NCI-H526 treated with DMSO at 0.1 percent for 48 hours (cell line): ENCODE results near the gene CNTN5.

ENCODE experiments used
- DNase-seq: peaks from one replicate; lab custom pipeline; 2025; lab: John Stamatoyannopoulos, UW

CNTN5 gene

GRCh38 chr11:100094121-100094865 lies 1073.5 kb downstream of the CNTN5 start:
- no peak for DNase-seq

- DNase-seq = no peak
Measured at GRCh38 chr11:100095809-100096208, 1075.1 kb downstream of the CNTN5 start.

- no peak for DNase-seq
Measured at GRCh38 chr11:100098560-100098959, 1077.8 kb downstream of the CNTN5 start.

GRCh38 chr11:100105255-100105981 lies 1084.7 kb downstream of the CNTN5 start:
- DNase-seq = peak; percentile 62

- peak; percentile 70 for DNase-seq
Measured at GRCh38 chr11:100105982-100106358, 1085.2 kb downstream of the CNTN5 start.

GRCh38 chr11:100119176-100119575 lies 1098.4 kb downstream of the CNTN5 start:
- no peak for DNase-seq

- no peak for DNase-seq
Measured at GRCh38 chr11:100133114-100133513, 1112.4 kb downstream of the CNTN5 start.

- DNase-seq = no peak
Measured at GRCh38 chr11:100141201-100141600, 1120.5 kb downstream of the CNTN5 start.

GRCh38 chr11:100151944-100152343 lies 1131.2 kb downstream of the CNTN5 start:
- no peak for DNase-seq

- no peak for DNase-seq
Measured at GRCh38 chr11:100152766-100153165, 1132.0 kb downstream of the CNTN5 start.

- no peak for DNase-seq
Measured at GRCh38 chr11:100163471-100163870, 1142.7 kb downstream of the CNTN5 start.

GRCh38 chr11:100174881-100175280 lies 1154.1 kb downstream of the CNTN5 start:
- DNase-seq = no peak

GRCh38 chr11:100176456-100176855 lies 1155.7 kb downstream of the CNTN5 start:
- DNase-seq = no peak

- no peak for DNase-seq
Measured at GRCh38 chr11:100177651-100178050, 1156.9 kb downstream of the CNTN5 start.

GRCh38 chr11:100182350-100182749 lies 1161.6 kb downstream of the CNTN5 start:
- DNase-seq = no peak

- no peak for DNase-seq
Measured at GRCh38 chr11:100182927-100183326, 1162.2 kb downstream of the CNTN5 start.

- no peak for DNase-seq
Measured at GRCh38 chr11:100185588-100185987, 1164.8 kb downstream of the CNTN5 start.

- DNase-seq = no peak
Measured at GRCh38 chr11:100188137-100188783, 1167.5 kb downstream of the CNTN5 start.

GRCh38 chr11:100190395-100190794 lies 1169.6 kb downstream of the CNTN5 start:
- no peak for DNase-seq

GRCh38 chr11:100192181-100192580 lies 1171.4 kb downstream of the CNTN5 start:
- DNase-seq = no peak

- DNase-seq = no peak
Measured at GRCh38 chr11:100203789-100204188, 1183.0 kb downstream of the CNTN5 start.

GRCh38 chr11:100205926-100206325 lies 1185.2 kb downstream of the CNTN5 start:
- DNase-seq = no peak

- no peak for DNase-seq
Measured at GRCh38 chr11:100208207-100208606, 1187.5 kb downstream of the CNTN5 start.
